ENCODE measurements around the gene NAGS. TPM values are rescaled to one million over a fixed set of nuclear protein-coding genes. Genes with fewer than 3 reads are reported as not detected.
A peak's percentile ranks its signal among the peaks of the same experiment; 100 is the strongest.
"Not testable (repeated sequence)": the region's sequence is repeated elsewhere in the genome, so short reads cannot be mapped to it uniquely, and the experiment has no call there.

Gene NAGS
- total RNA-seq, 1 donor from 2014 or later = 0.54 TPM

DNA sequence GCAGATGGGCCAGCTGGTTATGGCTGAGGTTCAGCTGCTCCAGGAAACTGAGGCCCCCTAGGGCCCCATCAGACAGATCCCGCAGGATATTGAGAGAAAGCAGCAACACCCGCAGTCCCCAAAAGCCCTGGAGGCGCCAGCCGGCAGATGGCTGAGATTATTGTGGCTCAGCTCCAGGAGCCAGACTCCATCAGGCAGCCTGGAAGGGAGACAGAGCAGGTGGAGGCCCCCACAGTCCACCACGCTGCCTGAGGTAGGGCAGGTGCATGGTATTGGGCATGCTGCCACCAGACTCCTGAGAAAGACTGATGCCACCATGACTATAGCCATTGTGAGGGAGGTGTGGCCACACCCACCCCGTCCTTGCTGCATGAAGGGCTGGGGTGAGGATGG lies 19.8 kb downstream of the NAGS start:
- DNase-seq (no peak), ATAC-seq (ENCODE audit: poor library complexity) (no peak)
- intact Hi-C loops (cut with DNase I) = no loop called here

- DNase-seq = no peak
- intact Hi-C loops (cut with DNase I) = no loop called here
- no peak for ATAC-seq (ENCODE audit: poor library complexity)
Observed at GRCh38 chr17:44024853-44025252, 20.4 kb downstream of the NAGS start.

- no peak for DNase-seq
- intact Hi-C loops (cut with DNase I) = no loop called here
Observed at GRCh38 chr17:44029736-44030135, 25.3 kb downstream of the NAGS start.

GRCh38 chr17:44030482-44030881 lies 26.1 kb downstream of the NAGS start:
- intact Hi-C loops (cut with DNase I) = no loop called here
- DNase-seq = no peak
- no peak for ATAC-seq (ENCODE audit: poor library complexity)

More at GRCh38 chr17:44029736-44030135, 25.3 kb downstream of the NAGS start:
- no peak for ATAC-seq (ENCODE audit: poor library complexity)

DNA sequence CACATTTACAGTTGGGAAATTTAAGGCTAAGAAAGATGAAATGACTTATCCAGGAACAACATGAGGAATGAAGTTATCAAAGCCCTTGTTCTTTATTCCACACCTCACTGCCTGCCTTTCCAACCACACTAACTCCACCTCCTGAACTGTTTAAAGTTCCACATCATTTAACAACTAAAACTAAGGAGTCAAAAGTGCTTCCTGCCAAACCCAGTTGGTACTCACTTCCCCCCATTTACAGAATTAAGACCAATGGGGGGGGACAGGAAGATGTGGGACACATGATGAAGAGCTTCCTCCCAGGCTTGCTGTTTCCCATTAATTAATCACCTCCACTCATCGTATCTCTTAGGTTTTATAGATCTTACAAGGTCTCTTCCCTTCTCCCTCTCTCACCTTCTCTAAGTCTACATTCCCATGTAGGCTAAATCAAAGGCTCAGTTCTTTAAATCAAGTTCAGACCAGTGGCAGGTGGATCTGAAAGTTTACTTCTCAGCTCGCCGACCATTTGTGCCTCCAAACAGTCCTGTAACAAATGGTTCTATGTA lies 29.5 kb downstream of the NAGS start:
- no peak for DNase-seq
- intact Hi-C loops (cut with DNase I) = no loop called here
- ATAC-seq (ENCODE audit: poor library complexity) = no peak

- DNase-seq; ATAC-seq (ENCODE audit: poor library complexity); intact Hi-C loops (cut with DNase I): not testable (repeated sequence)
Observed at GRCh38 chr17:44034688-44035087, 30.3 kb downstream of the NAGS start.

- intact Hi-C loops (cut with DNase I) = no loop called here
- ATAC-seq (ENCODE audit: poor library complexity) = no peak
- no peak for DNase-seq
Observed at GRCh38 chr17:44037471-44037870, 33.0 kb downstream of the NAGS start.

- intact Hi-C loops (cut with DNase I) = no loop called here
- no peak for ATAC-seq (ENCODE audit: poor library complexity)
- no peak for DNase-seq
Observed at GRCh38 chr17:44038604-44039011, 34.2 kb downstream of the NAGS start.

DNA sequence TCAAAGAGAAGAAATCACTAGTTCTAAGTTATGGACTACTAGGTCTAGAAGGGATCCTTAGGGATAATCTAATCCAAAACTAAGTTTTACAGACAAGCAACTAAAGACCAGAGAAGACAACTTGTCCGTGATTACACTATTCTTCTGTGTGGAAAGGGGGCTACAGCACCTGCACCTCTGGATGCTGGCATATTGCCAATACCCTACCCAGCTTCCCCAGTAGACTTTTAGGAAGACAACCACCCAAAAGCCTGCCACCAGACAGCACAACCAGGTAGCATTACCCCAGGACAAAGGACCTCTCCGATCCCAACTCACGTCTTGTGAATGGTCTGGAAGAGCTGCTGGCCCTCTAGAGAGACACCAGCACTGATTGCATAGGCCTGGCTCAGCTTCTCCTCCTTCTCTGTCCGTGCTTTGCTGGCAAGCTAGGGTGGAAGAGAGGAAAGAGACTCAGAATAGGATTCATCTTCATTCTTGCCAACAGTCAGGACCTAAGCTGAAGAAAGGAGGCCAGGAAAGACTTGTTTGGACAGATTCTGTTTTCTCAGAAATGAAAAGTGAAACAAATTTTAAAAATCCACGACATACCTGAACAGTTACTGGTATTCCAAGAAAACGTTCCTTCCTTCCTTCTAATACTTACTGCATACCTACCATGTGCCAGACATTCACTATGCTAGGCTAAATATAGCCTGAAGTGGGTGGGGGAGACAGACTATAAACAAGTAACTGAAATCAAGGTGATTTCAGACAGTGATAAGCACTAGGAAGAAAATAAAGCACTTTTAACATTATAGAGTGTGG lies 35.6 kb downstream of the NAGS start:
- ATAC-seq (ENCODE audit: poor library complexity) = peak; percentile 49
- no peak for DNase-seq
- intact Hi-C loops (cut with DNase I) = no loop called here

DNA sequence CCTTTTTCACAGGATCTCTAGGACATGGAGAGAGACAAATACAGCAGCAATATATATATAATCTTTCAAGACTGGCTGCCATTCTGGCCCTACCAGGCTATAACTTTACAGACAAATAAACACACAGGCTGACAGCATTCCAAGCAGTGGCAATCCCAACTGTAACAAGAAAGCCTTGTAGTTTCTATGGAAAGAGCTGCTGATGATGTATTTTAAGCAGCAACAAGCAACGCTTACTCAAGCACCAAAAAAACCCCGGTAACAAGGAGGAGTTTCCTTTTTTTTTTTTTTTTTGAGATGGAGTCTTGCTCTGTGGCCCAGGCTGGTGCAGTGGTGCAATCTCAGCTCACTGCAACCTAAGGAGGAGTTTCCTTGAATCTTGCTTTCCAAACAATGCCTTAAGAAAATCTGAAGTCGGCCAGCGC lies 38.9 kb downstream of the NAGS start:
- intact Hi-C loops (cut with DNase I) = no loop called here
- DNase-seq (peak; percentile 49), ATAC-seq (ENCODE audit: poor library complexity) (no peak)

DNA sequence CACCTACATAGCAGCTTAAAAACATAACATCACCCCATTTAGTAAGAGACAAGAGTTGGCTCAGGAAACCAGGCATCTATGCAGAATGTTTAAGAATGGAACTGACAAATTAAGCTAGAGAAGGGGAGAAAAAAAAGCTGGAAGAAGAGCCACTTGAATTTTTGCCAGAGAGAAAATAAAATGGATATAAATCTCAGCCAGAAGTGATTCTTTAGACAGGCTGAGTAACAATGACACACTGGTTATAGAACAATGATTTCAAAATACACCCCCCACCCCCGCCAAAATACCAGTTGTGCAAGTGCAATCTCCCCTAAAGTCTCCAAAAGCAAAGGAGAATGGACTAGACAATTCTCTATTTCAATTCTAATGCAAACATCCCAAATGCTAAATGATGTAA lies 39.6 kb downstream of the NAGS start:
- intact Hi-C loops (cut with DNase I) = no loop called here
- DNase-seq = no peak
- no peak for ATAC-seq (ENCODE audit: poor library complexity)

DNA sequence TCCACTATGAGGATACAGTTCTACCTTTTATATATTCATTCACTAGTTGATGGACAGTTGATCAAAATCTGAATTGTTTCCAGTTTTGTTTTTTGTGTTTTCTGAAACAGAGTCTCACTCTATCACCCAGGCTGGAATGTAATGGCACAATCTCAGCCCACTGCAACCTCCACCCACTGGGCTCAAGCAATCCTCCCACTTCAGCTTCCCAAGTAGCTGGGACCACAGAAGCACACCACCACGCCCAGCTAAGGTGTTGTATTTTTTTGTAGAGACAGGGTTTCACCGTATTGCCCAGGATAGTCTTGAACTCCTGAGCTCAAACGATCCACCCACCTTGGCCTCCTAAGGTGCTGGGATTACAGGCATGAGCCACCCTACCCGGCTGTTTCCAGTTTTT lies 41.1 kb downstream of the NAGS start:
- intact Hi-C loops (cut with DNase I) = no loop called here
- ATAC-seq (ENCODE audit: poor library complexity) (no peak), DNase-seq (no peak)

DNA sequence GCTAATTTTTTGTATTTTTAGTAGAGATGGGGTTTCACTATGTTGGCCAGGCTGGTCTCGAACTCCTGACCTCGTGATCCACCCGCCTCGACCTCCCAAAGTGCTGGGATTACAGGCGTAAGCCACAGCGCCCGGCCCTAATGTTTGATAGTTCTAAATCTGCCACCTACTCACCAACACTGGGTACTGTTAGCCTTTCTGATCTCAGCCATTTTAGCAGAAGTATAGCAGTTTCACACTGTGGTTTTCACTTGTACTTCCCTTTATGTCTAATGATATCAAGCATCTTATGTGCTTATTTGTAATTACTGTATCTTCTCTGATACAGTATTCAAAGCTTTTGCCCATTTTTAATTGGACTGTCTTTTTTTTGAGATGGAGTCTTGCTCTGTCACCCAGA lies 42.5 kb downstream of the NAGS start:
- ATAC-seq (ENCODE audit: poor library complexity); intact Hi-C loops (cut with DNase I); DNase-seq: not testable (repeated sequence)

- intact Hi-C loops (cut with DNase I) = no loop called here
- DNase-seq (no peak), ATAC-seq (ENCODE audit: poor library complexity) (no peak)
Observed at GRCh38 chr17:44049294-44050060, 45.1 kb downstream of the NAGS start.

DNA sequence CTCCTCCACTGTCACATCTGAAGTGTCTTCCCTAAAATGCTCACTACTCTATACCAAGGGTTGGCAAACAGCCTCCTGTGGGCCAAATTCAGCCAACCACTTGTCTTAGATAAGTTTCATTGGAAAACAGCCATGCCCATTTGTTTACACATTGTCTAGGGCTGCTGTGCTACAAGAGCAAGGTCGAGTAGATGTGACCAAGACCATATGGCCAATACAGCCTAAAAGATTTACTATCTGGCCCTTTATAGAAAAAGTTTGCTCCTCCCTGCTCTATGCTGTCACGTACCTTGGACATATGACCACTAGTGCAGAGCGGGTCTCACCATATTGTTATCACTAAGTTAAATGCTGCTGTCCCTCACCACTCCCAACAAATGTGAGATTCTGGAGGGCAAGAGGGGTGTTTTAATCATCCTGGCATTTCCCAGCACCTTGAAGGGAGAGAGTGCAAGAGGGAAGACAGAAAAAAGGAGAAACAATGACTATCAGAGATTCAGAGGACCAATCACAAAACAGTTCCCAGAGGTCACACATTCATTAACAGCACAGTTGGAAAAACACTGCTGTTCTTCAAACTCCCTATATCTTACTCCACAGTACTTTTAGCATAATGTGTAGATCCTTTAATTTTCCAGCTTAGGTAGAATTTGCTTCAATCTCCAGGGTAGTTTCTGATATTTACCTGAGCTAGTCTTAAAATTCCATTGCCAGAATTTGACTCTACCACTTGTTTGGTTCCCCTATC lies 48.9 kb downstream of the NAGS start:
- DNase-seq = no peak
- intact Hi-C loops (cut with DNase I) = no loop called here
- ATAC-seq (ENCODE audit: poor library complexity) = peak; percentile 91
